IMR-90 (cell line): ENCODE measurements around the gene PAM. TPM values are rescaled to one million over a fixed set of nuclear protein-coding genes. Genes with fewer than 3 reads are reported as not detected.

Source experiments
- ATAC-seq: fragments of 200-7000 bp; cut with Tn5 transposase; 2 replicates; pipeline ENCODE4 v1.9.1; 2020; ENCODE audit warnings: low read depth, mild to moderate bottlenecking, moderate library complexity
- BruUV-seq: library from RNA; stranded (reverse); fragments of 400-500 nt; replicated peaks from 2 replicates; lab custom pipeline; 2021; lab: Mats Ljungman, UMichigan
- CTCF ChIA-PET: fragments of 300-600 bp; formaldehyde crosslinking; extraction: SDS; loops from one replicate; lab custom pipeline; 2021; ENCODE audit warnings: antibody characterized with exemption; lab: Yijun Ruan, JAX
- POLR2A ChIA-PET: fragments of 300-600 bp; sonication (Branson Sonifier 250); formaldehyde crosslinking; loops from one replicate; lab custom pipeline; 2022; ENCODE audit warnings: antibody characterized with exemption; ENCODE audit not compliant: unreplicated experiment; lab: Charles Lee
- DNase-seq: peaks from one replicate; pipeline ENCODE4 v3.0.0; 2013
- H2AFZ ChIP-seq: replicated peaks from 2 replicates; pipeline ENCODE3; 2013; ENCODE audit warnings: low read length, mild to moderate bottlenecking; ENCODE audit not compliant: poor library complexity
- H2AK5ac ChIP-seq: 2 replicates; pipeline ENCODE4 v1.6.1; 2013; ENCODE audit warnings: low read depth, low read length, inconsistent platforms
- H2AK9ac ChIP-seq: replicated peaks from 2 replicates; pipeline ENCODE3; 2013; ENCODE audit warnings: mild to moderate bottlenecking, low read depth, low read length, moderate library complexity; ENCODE audit not compliant: poor library complexity
- H2BK120ac ChIP-seq: 2 replicates; pipeline ENCODE4 v1.6.1; 2013; ENCODE audit warnings: low read depth, low read length, inconsistent platforms
- H2BK15ac ChIP-seq: 3 replicates; pipeline ENCODE4 v1.6.1; 2013; ENCODE audit warnings: low read depth, low read length, inconsistent platforms
- H2BK20ac ChIP-seq: 2 replicates; pipeline ENCODE4 v1.6.1; 2013; ENCODE audit warnings: low read depth, mild to moderate bottlenecking, inconsistent platforms, low read length, moderate library complexity
- H2BK5ac ChIP-seq: 2 replicates; pipeline ENCODE4 v1.6.1; 2013; ENCODE audit warnings: mild to moderate bottlenecking, low read depth, low read length, inconsistent platforms; ENCODE audit not compliant: poor library complexity, severe bottlenecking
- H3K14ac ChIP-seq: replicated peaks from 2 replicates; pipeline ENCODE4 v1.6.1; 2013; ENCODE audit warnings: low read depth, low read length, inconsistent platforms
- H3K18ac ChIP-seq: 2 replicates; pipeline ENCODE4 v1.6.1; 2013; ENCODE audit warnings: low read depth, low read length, control low read depth
- H3K23ac ChIP-seq: 2 replicates; pipeline ENCODE4 v1.6.1; 2013; ENCODE audit warnings: low read depth, low read length, inconsistent platforms
- H3K27ac ChIP-seq: 2 replicates; pipeline ENCODE4 v1.5.1; 2013; ENCODE audit warnings: mild to moderate bottlenecking, control low read depth, low read length; ENCODE audit not compliant: insufficient read depth
- H3K27me3 ChIP-seq: 2 replicates; pipeline ENCODE4 v1.6.1; 2013; ENCODE audit warnings: low read length; ENCODE audit not compliant: control insufficient read depth, insufficient read depth
- H3K36me3 ChIP-seq: 2 replicates; pipeline ENCODE4 v1.6.1; 2013; ENCODE audit warnings: low read length, mixed read lengths; ENCODE audit not compliant: control insufficient read depth, insufficient read depth
- H3K4ac ChIP-seq: 2 replicates; pipeline ENCODE4 v1.6.1; 2013; ENCODE audit warnings: low read depth, low read length, inconsistent platforms
- H3K4me1 ChIP-seq: 2 replicates; pipeline ENCODE4 v1.6.1; 2013; ENCODE audit warnings: low read length, mixed read lengths; ENCODE audit not compliant: control insufficient read depth, insufficient read depth
- H3K4me2 ChIP-seq: 2 replicates; pipeline ENCODE4 v1.6.1; 2013; ENCODE audit warnings: low read depth, mild to moderate bottlenecking, control low read depth, low read length, moderate library complexity
- H3K4me3 ChIP-seq: 2 replicates; pipeline ENCODE4 v1.5.1; 2013; ENCODE audit warnings: low read depth, mild to moderate bottlenecking, control low read depth, low read length, moderate library complexity; ENCODE audit not compliant: insufficient read depth
- H3K56ac ChIP-seq: 2 replicates; pipeline ENCODE4 v1.6.1; 2013; ENCODE audit warnings: low read length, inconsistent platforms; ENCODE audit not compliant: insufficient read depth; ENCODE audit errors: extremely low read depth
- H3K79me1 ChIP-seq, 2 experiments: 2 replicates each; pipeline ENCODE4 v1.6.1; 2013; ENCODE audit warnings: low read length in 2 of 2, inconsistent platforms in 1 of 2, low read depth in 1 of 2
- H3K9ac ChIP-seq: 2 replicates; pipeline ENCODE4 v1.6.1; 2013; ENCODE audit warnings: low read depth, low read length, control low read depth
- H3K9me1 ChIP-seq: 2 replicates; pipeline ENCODE4 v1.6.1; 2013; ENCODE audit warnings: low read length, inconsistent platforms; ENCODE audit not compliant: insufficient read depth
- H3K9me3 ChIP-seq: 2 replicates; pipeline ENCODE4 v1.6.1; 2013; ENCODE audit warnings: low read length; ENCODE audit not compliant: control insufficient read depth, insufficient read depth
- H4K20me1 ChIP-seq: 2 replicates; pipeline ENCODE4 v1.6.1; 2013; ENCODE audit warnings: low read length, inconsistent platforms; ENCODE audit not compliant: insufficient read depth
- H4K5ac ChIP-seq: 2 replicates; pipeline ENCODE4 v1.6.1; 2013; ENCODE audit warnings: mild to moderate bottlenecking, low read depth, low read length, control low read depth
- H4K8ac ChIP-seq, 2 experiments: 2 replicates each; pipeline ENCODE4 v1.6.1; 2013; ENCODE audit warnings: low read depth in 2 of 2, low read length in 2 of 2, control low read depth in 1 of 2, inconsistent platforms in 1 of 2
- H4K91ac ChIP-seq: 2 replicates; pipeline ENCODE4 v1.6.1; 2013; ENCODE audit warnings: low read depth, low read length, inconsistent platforms; ENCODE audit not compliant: insufficient read depth
- BHLHE40 ChIP-seq: fragments of 150-350 bp; IDR thresholded peaks from 2 replicates; pipeline ENCODE4 v1.6.1; 2016; ENCODE audit warnings: mild to moderate bottlenecking, low read depth, low read length
- CEBPB ChIP-seq: IDR thresholded peaks from 2 replicates; pipeline ENCODE4 v1.6.1; 2012; ENCODE audit warnings: low read depth, low read length, improper control_type of control experiment
- CHD1 ChIP-seq: IDR thresholded peaks from 2 replicates; pipeline ENCODE4 v1.6.1; 2012; ENCODE audit warnings: low read depth, low read length, improper control_type of control experiment
- FOS ChIP-seq: fragments of 150-350 bp; IDR thresholded peaks from 2 replicates; pipeline ENCODE4 v1.6.1; 2016; ENCODE audit warnings: low read depth, low read length
- MAFK ChIP-seq: IDR thresholded peaks from 2 replicates; pipeline ENCODE4 v1.6.1; 2012; ENCODE audit warnings: low read depth, low read length, improper control_type of control experiment
- MAZ ChIP-seq: IDR thresholded peaks from 2 replicates; pipeline ENCODE4 v1.6.1; 2012; ENCODE audit warnings: low read depth, mild to moderate bottlenecking, low read length, improper control_type of control experiment, moderate library complexity, borderline replicate concordance
- MXI1 ChIP-seq: IDR thresholded peaks from 2 replicates; pipeline ENCODE4 v1.6.1; 2012; ENCODE audit warnings: low read depth, mild to moderate bottlenecking, low read length, moderate library complexity, borderline replicate concordance
- NFE2L2 ChIP-seq: fragments of 150-350 bp; IDR thresholded peaks from 2 replicates; pipeline ENCODE4 v1.6.1; 2016; ENCODE audit warnings: low read depth, mild to moderate bottlenecking, low read length
- POLR2A ChIP-seq: IDR thresholded peaks from 2 replicates; pipeline ENCODE4 v1.6.1; 2012; ENCODE audit warnings: mild to moderate bottlenecking, low read depth, low read length
- RAD21 ChIP-seq: IDR thresholded peaks from 2 replicates; pipeline ENCODE4 v1.6.1; 2012; ENCODE audit warnings: low read length, improper control_type of control experiment
- RCOR1 ChIP-seq: IDR thresholded peaks from 2 replicates; pipeline ENCODE4 v1.6.1; 2012; ENCODE audit warnings: mild to moderate bottlenecking, low read length, improper control_type of control experiment; ENCODE audit not compliant: insufficient replicate concordance
- RFX5 ChIP-seq: IDR thresholded peaks from 2 replicates; pipeline ENCODE4 v1.8.0; 2012; ENCODE audit warnings: low read depth, mild to moderate bottlenecking, low read length, moderate library complexity
- SMC3 ChIP-seq: fragments of 150-350 bp; IDR thresholded peaks from 2 replicates; pipeline ENCODE4 v1.6.1; 2016; ENCODE audit warnings: low read depth, mild to moderate bottlenecking, antibody characterized with exemption, low read length, moderate library complexity
- WGBS, 2 experiments: methylation state at CpG; one replicate each; pipeline versions ENCODE4 v1.1.5 to v1.1.7; 2013; ENCODE audit warnings: missing lambda C conversion rate in 2 of 2; ENCODE audit not compliant: insufficient read length in 1 of 2; ENCODE audit errors: extremely low coverage in 2 of 2; 5-methylcytosine and 5-hydroxymethylcytosine counted together
- dilution Hi-C: fragments of 300-500 bp; cut with HindIII; formaldehyde crosslinking; loops from one replicate; pipeline ENCODE4 v1.14.3; 2018; ENCODE audit warnings: low sequenced_read_pairs; ENCODE audit not compliant: unreplicated experiment
- in situ Hi-C: fragments of 300-500 bp; cut with MboI; formaldehyde crosslinking; loops from 3 replicates; pipeline ENCODE4 v1.14.3; 2019; ENCODE audit warnings: low sequenced_read_pairs, inconsistent platforms, mixed read lengths
- intact Hi-C: fragments of 100-400 bp; cut with micrococcal nuclease; formaldehyde crosslinking; loops from 2 replicates; pipeline ENCODE4 v1.10.0; 2022
- polyA plus RNA-seq, 3 experiments: library from polyadenylated mRNA; depleted of rRNA; stranded (reverse); fragments of >200 nt; gene quantifications; 2 replicates each; pipeline ENCODE4 v1.2.3, GENCODE V29; 2012; ENCODE audit warnings: low replicate concordance in 1 of 3
- total RNA-seq: library from RNA; depleted of rRNA; stranded (reverse); fragments of >200 nt; gene quantifications from 2 replicates; pipeline ENCODE4 v1.2.3, GENCODE V29; 2012
- TF ChIP-seq, protein P1 (sequence below): fragments of 150-350 bp; IDR thresholded peaks from 2 replicates; pipeline ENCODE4 v1.6.1; 2016; ENCODE audit warnings: low read depth, mild to moderate bottlenecking, low read length, moderate library complexity, borderline replicate concordance
- TF ChIP-seq, protein P2 (sequence below): fragments of 150-350 bp; IDR thresholded peaks from 2 replicates; pipeline ENCODE4 v1.6.1; 2017; ENCODE audit warnings: mild to moderate bottlenecking, antibody characterized with exemption, low read length, low read depth
- TF ChIP-seq, protein P3 (sequence below): conservative IDR thresholded peaks from 2 replicates; pipeline ENCODE4 v1.5.1; 2012; ENCODE audit warnings: mild to moderate bottlenecking, low read depth, low read length, improper control_type of control experiment

Gene PAM
- total and polyA plus RNA-seq, 2 of the 4 experiments (the other 2 are of a cell fraction): 115 to 179 TPM

DNA sequence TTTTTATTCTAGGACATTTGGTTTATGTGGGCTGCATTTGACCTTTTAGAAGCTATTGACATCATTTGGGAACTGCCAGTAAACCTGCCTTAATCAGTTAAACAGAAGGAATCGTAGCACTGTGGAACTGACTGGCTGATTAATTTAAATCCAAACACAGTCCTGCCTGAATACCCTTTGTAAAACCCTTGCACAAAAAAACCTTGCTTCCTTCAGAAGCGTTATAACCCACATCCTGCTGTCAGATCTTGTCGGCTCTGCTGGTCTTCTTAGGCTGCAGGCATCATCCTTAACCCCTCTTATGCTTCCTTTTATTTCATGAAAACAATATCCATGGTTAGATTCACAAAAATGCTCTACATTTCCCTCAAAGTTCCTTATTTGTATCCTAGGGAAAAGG is 46.3 kb downstream of the PAM start:
- H3K27me3 ChIP-seq: no peaks in the 10 kb centered on the region
- H3K9me1 ChIP-seq: no peaks in the 10 kb centered on the region; the same call in 1 of the 2 replicates
- ATAC-seq (no peak), DNase-seq (no peak)
- H3K23ac ChIP-seq: no peak overlapping the region
- POLR2A ChIA-PET: no interaction called here
- no peak overlapping the region for H4K5ac ChIP-seq
- H3K18ac ChIP-seq: no peak overlapping the region
- H2BK120ac ChIP-seq: no peak overlapping the region
- H2BK5ac ChIP-seq: no peak overlapping the region
- no peak overlapping the region for H2BK20ac ChIP-seq
- H2BK15ac ChIP-seq: no peak overlapping the region
- H2AFZ ChIP-seq: no peak overlapping the region
- H3K14ac ChIP-seq: no peak overlapping the region
- H3K4ac ChIP-seq: no peak overlapping the region
- H3K9me3 ChIP-seq: no peaks in the 10 kb centered on the region
- no peak overlapping the region for H2AK9ac ChIP-seq
- no peak overlapping the region for H2AK5ac ChIP-seq
- no peak overlapping the region for H3K4me3 ChIP-seq
- H3K27ac ChIP-seq: no peak overlapping the region
- peaks cover 4% of the 10 kb centered on the region; the same call in 1 of the 2 replicates for H4K20me1 ChIP-seq
- no peak overlapping the region for H3K4me2 ChIP-seq
- in situ Hi-C loops (no loop called here), dilution Hi-C loops (no loop called here), intact Hi-C loops (no loop called here)
- no peak overlapping the region for H3K9ac ChIP-seq
- H4K8ac ChIP-seq: no peak overlapping the region
- no TSS peak for BruUV-seq
- no peaks in the 10 kb centered on the region for H3K4me1 ChIP-seq
- H3K36me3 ChIP-seq: no peaks in the 10 kb centered on the region
- no peak overlapping the region for H3K56ac ChIP-seq
- no peak overlapping the region for H4K91ac ChIP-seq
- H3K79me1 ChIP-seq: peaks cover 25 to 37% of the 10 kb centered on the region in 2 experiments
- CTCF ChIA-PET: no interaction called here
- WGBS, 2 experiments: 73% methylated on average over 3 of the region's 3 CpGs; no CpG with 5 or more reads in 1 of the 2 experiments
- TF ChIP-seq, protein P1, sequence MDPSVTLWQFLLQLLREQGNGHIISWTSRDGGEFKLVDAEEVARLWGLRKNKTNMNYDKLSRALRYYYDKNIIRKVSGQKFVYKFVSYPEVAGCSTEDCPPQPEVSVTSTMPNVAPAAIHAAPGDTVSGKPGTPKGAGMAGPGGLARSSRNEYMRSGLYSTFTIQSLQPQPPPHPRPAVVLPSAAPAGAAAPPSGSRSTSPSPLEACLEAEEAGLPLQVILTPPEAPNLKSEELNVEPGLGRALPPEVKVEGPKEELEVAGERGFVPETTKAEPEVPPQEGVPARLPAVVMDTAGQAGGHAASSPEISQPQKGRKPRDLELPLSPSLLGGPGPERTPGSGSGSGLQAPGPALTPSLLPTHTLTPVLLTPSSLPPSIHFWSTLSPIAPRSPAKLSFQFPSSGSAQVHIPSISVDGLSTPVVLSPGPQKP: no peak
- TF ChIP-seq, protein P2, sequence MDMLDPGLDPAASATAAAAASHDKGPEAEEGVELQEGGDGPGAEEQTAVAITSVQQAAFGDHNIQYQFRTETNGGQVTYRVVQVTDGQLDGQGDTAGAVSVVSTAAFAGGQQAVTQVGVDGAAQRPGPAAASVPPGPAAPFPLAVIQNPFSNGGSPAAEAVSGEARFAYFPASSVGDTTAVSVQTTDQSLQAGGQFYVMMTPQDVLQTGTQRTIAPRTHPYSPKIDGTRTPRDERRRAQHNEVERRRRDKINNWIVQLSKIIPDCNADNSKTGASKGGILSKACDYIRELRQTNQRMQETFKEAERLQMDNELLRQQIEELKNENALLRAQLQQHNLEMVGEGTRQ: no peak
- TF ChIP-seq NFE2L2: no peak
- TF ChIP-seq BHLHE40: no peak
- TF ChIP-seq, protein P3, sequence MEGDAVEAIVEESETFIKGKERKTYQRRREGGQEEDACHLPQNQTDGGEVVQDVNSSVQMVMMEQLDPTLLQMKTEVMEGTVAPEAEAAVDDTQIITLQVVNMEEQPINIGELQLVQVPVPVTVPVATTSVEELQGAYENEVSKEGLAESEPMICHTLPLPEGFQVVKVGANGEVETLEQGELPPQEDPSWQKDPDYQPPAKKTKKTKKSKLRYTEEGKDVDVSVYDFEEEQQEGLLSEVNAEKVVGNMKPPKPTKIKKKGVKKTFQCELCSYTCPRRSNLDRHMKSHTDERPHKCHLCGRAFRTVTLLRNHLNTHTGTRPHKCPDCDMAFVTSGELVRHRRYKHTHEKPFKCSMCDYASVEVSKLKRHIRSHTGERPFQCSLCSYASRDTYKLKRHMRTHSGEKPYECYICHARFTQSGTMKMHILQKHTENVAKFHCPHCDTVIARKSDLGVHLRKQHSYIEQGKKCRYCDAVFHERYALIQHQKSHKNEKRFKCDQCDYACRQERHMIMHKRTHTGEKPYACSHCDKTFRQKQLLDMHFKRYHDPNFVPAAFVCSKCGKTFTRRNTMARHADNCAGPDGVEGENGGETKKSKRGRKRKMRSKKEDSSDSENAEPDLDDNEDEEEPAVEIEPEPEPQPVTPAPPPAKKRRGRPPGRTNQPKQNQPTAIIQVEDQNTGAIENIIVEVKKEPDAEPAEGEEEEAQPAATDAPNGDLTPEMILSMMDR: no peak
- no peak for TF ChIP-seq MXI1
- TF ChIP-seq RAD21: no peak
- no peak for TF ChIP-seq MAZ
- no peak for TF ChIP-seq CHD1
- no peak for TF ChIP-seq FOS
- no peak for TF ChIP-seq RFX5
- no peak for TF ChIP-seq CEBPB
- TF ChIP-seq RCOR1: no peak
- no peak for TF ChIP-seq POLR2A
- TF ChIP-seq MAFK: no peak
- no peak for TF ChIP-seq SMC3
